ENCODE data around the gene FBXL2. TPM values are rescaled to one million over a fixed set of nuclear protein-coding genes. Genes with fewer than 3 reads are reported as not detected.

Gene FBXL2
- total RNA-seq, 1 donor from 2014 or later = 11.5 TPM

- H3K4me1 Mint-ChIP-seq (ENCODE audit: unreplicated experiment) = peaks cover 29% of the 10 kb centered on the region
- peaks cover 1% of the 10 kb centered on the region for H3K27me3 Mint-ChIP-seq (ENCODE audit: unreplicated experiment)
- DNase-seq (ENCODE audit: low spot score) = no peak
- H3K9me3 Mint-ChIP-seq (ENCODE audit: unreplicated experiment) = no peaks in the 10 kb centered on the region
- no peak overlapping the region for H3K27ac Mint-ChIP-seq (ENCODE audit: unreplicated experiment)
- peaks cover 6% of the 10 kb centered on the region for H3K36me3 Mint-ChIP-seq (ENCODE audit: low read depth, unreplicated experiment)
- no peak overlapping the region for H3K4me3 Mint-ChIP-seq (ENCODE audit: unreplicated experiment)
- TF ChIP-seq CTCF (IDR thresholded peaks at IDR 0.05; ENCODE audit: unreplicated experiment) = no peak
Measured at GRCh38 chr3:33313331-33313730, 36.1 kb downstream of the FBXL2 start.

- Mint-ChIP-seq H3K4me3 (ENCODE audit: unreplicated experiment) (no peak overlapping the region), H3K4me1 (ENCODE audit: unreplicated experiment) (peaks cover 35% of the 10 kb centered on the region), H3K27ac (ENCODE audit: unreplicated experiment) (peak overlapping the region; percentile 76), H3K9me3 (ENCODE audit: unreplicated experiment) (no peaks in the 10 kb centered on the region), H3K27me3 (ENCODE audit: unreplicated experiment) (peaks cover 1% of the 10 kb centered on the region), H3K36me3 (ENCODE audit: low read depth, unreplicated experiment) (peaks cover 6% of the 10 kb centered on the region)
- no peak for DNase-seq (ENCODE audit: low spot score)
- no peak for TF ChIP-seq CTCF (IDR thresholded peaks at IDR 0.05; ENCODE audit: unreplicated experiment)
Measured at GRCh38 chr3:33314993-33315392, 37.8 kb downstream of the FBXL2 start.

- Mint-ChIP-seq H3K4me1 (ENCODE audit: unreplicated experiment) (peaks cover 35% of the 10 kb centered on the region), H3K9me3 (ENCODE audit: unreplicated experiment) (no peaks in the 10 kb centered on the region), H3K4me3 (ENCODE audit: unreplicated experiment) (no peak overlapping the region), H3K27ac (ENCODE audit: unreplicated experiment) (peak overlapping the region; percentile 97), H3K36me3 (ENCODE audit: low read depth, unreplicated experiment) (peaks cover 6% of the 10 kb centered on the region), H3K27me3 (ENCODE audit: unreplicated experiment) (peaks cover 1% of the 10 kb centered on the region)
- no peak for TF ChIP-seq CTCF (IDR thresholded peaks at IDR 0.05; ENCODE audit: unreplicated experiment)
- no peak for DNase-seq (ENCODE audit: low spot score)
Measured at GRCh38 chr3:33315826-33316225, 38.6 kb downstream of the FBXL2 start.

- H3K9me3 Mint-ChIP-seq (ENCODE audit: unreplicated experiment) = no peaks in the 10 kb centered on the region
- H3K4me1 Mint-ChIP-seq (ENCODE audit: unreplicated experiment) = peaks cover 35% of the 10 kb centered on the region
- no peak for TF ChIP-seq CTCF (IDR thresholded peaks at IDR 0.05; ENCODE audit: unreplicated experiment)
- no peaks in the 10 kb centered on the region for H3K36me3 Mint-ChIP-seq (ENCODE audit: low read depth, unreplicated experiment)
- H3K27me3 Mint-ChIP-seq (ENCODE audit: unreplicated experiment) = peaks cover 1% of the 10 kb centered on the region
- H3K27ac Mint-ChIP-seq (ENCODE audit: unreplicated experiment) = peak overlapping the region; percentile 96
- DNase-seq (ENCODE audit: low spot score) = no peak
- no peak overlapping the region for H3K4me3 Mint-ChIP-seq (ENCODE audit: unreplicated experiment)
Measured at GRCh38 chr3:33317963-33318709, 40.9 kb downstream of the FBXL2 start.

GRCh38 chr3:33318710-33319380, 41.6 kb downstream of the FBXL2 start:
- Mint-ChIP-seq H3K4me1 (ENCODE audit: unreplicated experiment) (peaks cover 35% of the 10 kb centered on the region), H3K27me3 (ENCODE audit: unreplicated experiment) (peaks cover 1% of the 10 kb centered on the region), H3K27ac (ENCODE audit: unreplicated experiment) (peak overlapping the region; percentile 96), H3K4me3 (ENCODE audit: unreplicated experiment) (no peak overlapping the region), H3K36me3 (ENCODE audit: low read depth, unreplicated experiment) (no peaks in the 10 kb centered on the region), H3K9me3 (ENCODE audit: unreplicated experiment) (no peaks in the 10 kb centered on the region)
- DNase-seq (ENCODE audit: low spot score) = no peak
- peak; percentile 14 for TF ChIP-seq CTCF (IDR thresholded peaks at IDR 0.05; ENCODE audit: unreplicated experiment)
